ENCODE data around the gene YIF1B. TPM values are rescaled to one million over a fixed set of nuclear protein-coding genes. Genes with fewer than 3 reads are reported as not detected.
A peak's percentile ranks its signal among the peaks of the same experiment; 100 is the strongest.
"Not testable (repeated sequence)": the region's sequence is repeated elsewhere in the genome, so short reads cannot be mapped to it uniquely, and the experiment has no call there.

The YIF1B gene
- 10 to 100 TPM; 26.2 to 52.8 (median 31.4) TPM for total RNA-seq

GRCh38 chr19:38315657-38316476 lies at the start of gene YIF1B:
Gene YIF1B (minus strand): TSS chr19:38315947. CDS start chr19:38315917, 30 bp downstream.
- TF ChIP-seq, protein P1, sequence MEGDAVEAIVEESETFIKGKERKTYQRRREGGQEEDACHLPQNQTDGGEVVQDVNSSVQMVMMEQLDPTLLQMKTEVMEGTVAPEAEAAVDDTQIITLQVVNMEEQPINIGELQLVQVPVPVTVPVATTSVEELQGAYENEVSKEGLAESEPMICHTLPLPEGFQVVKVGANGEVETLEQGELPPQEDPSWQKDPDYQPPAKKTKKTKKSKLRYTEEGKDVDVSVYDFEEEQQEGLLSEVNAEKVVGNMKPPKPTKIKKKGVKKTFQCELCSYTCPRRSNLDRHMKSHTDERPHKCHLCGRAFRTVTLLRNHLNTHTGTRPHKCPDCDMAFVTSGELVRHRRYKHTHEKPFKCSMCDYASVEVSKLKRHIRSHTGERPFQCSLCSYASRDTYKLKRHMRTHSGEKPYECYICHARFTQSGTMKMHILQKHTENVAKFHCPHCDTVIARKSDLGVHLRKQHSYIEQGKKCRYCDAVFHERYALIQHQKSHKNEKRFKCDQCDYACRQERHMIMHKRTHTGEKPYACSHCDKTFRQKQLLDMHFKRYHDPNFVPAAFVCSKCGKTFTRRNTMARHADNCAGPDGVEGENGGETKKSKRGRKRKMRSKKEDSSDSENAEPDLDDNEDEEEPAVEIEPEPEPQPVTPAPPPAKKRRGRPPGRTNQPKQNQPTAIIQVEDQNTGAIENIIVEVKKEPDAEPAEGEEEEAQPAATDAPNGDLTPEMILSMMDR (IDR thresholded peaks at IDR 0.05): no peak
- peak; percentile 85 for DNase-seq (ENCODE audit: low spot score)
- peak; percentile 95 for ATAC-seq (ENCODE audit: low FRiP score)

- ATAC-seq (ENCODE audit: low FRiP score); DNase-seq (ENCODE audit: low spot score): not testable (repeated sequence)
These were observed 47.4 kb upstream of the YIF1B start for GRCh38 chr19:38362946-38363688.

GRCh38 chr19:38362076-38362945 lies 46.6 kb upstream of the YIF1B start:
- DNase-seq (ENCODE audit: low spot score) (peak; percentile 75), ATAC-seq (ENCODE audit: low FRiP score) (peak; percentile 81)
- TF ChIP-seq, protein P1 (IDR thresholded peaks at IDR 0.05): no peak

DNA sequence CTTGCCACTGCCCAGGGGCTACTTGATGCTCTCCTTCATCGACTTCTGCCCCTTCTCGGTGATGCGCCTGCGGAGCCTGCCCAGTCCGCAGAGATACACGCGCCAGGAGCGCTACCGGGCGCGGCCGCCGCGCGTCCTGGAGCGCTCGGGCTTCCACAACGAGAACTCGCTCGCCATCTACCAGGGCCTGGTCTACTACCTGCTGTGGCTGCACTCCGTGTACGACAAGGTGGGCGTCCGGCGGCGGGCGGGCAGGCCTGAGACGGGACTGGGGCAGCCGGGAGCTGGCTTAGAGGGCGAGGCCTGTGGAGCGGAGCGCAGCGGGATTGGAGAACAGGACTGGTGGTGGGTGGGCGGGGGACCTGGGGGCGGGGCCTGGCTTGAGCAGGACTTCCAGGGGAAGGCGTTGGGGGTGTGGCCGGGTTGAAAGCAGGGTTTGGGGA lies 45.9 kb upstream of the YIF1B start:
- ATAC-seq (ENCODE audit: low FRiP score): peak; percentile 93
- TF ChIP-seq, protein P1 (IDR thresholded peaks at IDR 0.05): no peak
- no peak for DNase-seq (ENCODE audit: low spot score)

- DNase-seq (ENCODE audit: low spot score): no peak
- TF ChIP-seq, protein P1 (IDR thresholded peaks at IDR 0.05): no peak
- no peak for ATAC-seq (ENCODE audit: low FRiP score)
These were observed 45.3 kb upstream of the YIF1B start for GRCh38 chr19:38360839-38361631.

DNA sequence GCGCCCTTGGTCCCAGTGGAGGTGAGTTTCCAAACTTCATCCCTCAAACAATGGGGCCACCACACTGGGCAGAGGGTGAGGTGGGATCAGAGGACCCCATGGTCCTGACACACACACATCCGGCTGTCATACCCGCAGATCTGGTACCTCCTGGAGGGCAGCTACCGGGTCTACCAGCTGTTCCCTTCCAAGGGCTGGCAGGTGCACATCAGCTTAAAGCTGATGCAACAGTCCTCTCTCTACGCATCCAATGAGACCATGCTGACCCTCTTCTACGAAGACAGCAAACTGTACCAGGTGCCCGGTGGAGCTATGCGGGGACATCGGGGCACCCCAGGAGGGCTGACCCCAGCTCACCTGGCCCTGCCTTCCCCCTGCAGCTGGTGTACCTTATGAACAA lies 44.6 kb upstream of the YIF1B start:
- DNase-seq (ENCODE audit: low spot score): no peak
- ATAC-seq (ENCODE audit: low FRiP score): no peak
- TF ChIP-seq, protein P1 (IDR thresholded peaks at IDR 0.05): no peak
